MM.1S (cell line): ENCODE results near the gene RPTOR.
A peak's percentile ranks its signal among the peaks of the same experiment; 100 is the strongest.

ENCODE experiments used
- DNase-seq: peaks from one replicate; pipeline ENCODE4 v3.0.0-alpha.2; 2015
- H2AFZ ChIP-seq: fragments of 300-600 bp; sonication (generic); 2 replicates; pipeline ENCODE4 v1.6.0; 2016; ENCODE audit warnings: antibody characterized with exemption, low read length
- H3F3A ChIP-seq: fragments of 300-600 bp; sonication (generic); 2 replicates; pipeline ENCODE4 v1.6.1; 2016; ENCODE audit warnings: mild to moderate bottlenecking, antibody characterized with exemption, low read length, moderate library complexity, mixed read lengths; ENCODE audit not compliant: insufficient read depth
- H3K27ac ChIP-seq: fragments of 300-600 bp; sonication (generic); 2 replicates; pipeline ENCODE4 v1.5.1; 2016; ENCODE audit warnings: mild to moderate bottlenecking, low read length
- H3K27me3 ChIP-seq: fragments of 300-600 bp; sonication (generic); replicated peaks from 2 replicates; pipeline ENCODE4 v1.6.0; 2016; ENCODE audit warnings: low read length; ENCODE audit not compliant: insufficient read depth
- H3K36me3 ChIP-seq: fragments of 300-600 bp; sonication (generic); replicated peaks from 2 replicates; pipeline ENCODE4 v1.6.1; 2016; ENCODE audit warnings: mild to moderate bottlenecking, low read length, mixed read lengths; ENCODE audit not compliant: insufficient read depth
- H3K4me1 ChIP-seq: fragments of 300-600 bp; sonication (generic); 2 replicates; pipeline ENCODE4 v1.6.1; 2016; ENCODE audit warnings: low read length, mixed read lengths
- H3K4me2 ChIP-seq: fragments of 300-600 bp; sonication (generic); 2 replicates; pipeline ENCODE4 v1.6.0; 2016; ENCODE audit warnings: low read depth, low read length
- H3K4me3 ChIP-seq: fragments of 300-600 bp; sonication (generic); 2 replicates; pipeline ENCODE4 v1.5.1; 2016; ENCODE audit warnings: low read length, mixed read lengths
- H3K79me2 ChIP-seq: fragments of 300-600 bp; sonication (generic); 2 replicates; pipeline ENCODE4 v1.6.1; 2016; ENCODE audit warnings: mixed run types, low read length, mixed read lengths
- H3K9ac ChIP-seq: fragments of 300-600 bp; sonication (generic); 2 replicates; pipeline ENCODE4 v1.6.1; 2016; ENCODE audit warnings: low read length, mixed read lengths
- H3K9me2 ChIP-seq: fragments of 300-600 bp; sonication (generic); replicated peaks from 2 replicates; pipeline ENCODE4 v1.6.1; 2016; ENCODE audit warnings: mild to moderate bottlenecking, low read length, mixed read lengths; ENCODE audit not compliant: insufficient read depth
- H3K9me3 ChIP-seq: fragments of 300-600 bp; sonication (generic); replicated peaks from 2 replicates; pipeline ENCODE4 v1.6.1; 2016; ENCODE audit warnings: mild to moderate bottlenecking, low read length, mixed read lengths; ENCODE audit not compliant: insufficient read depth
- H4K20me1 ChIP-seq: fragments of 300-600 bp; sonication (generic); 2 replicates; pipeline ENCODE4 v1.6.1; 2016; ENCODE audit warnings: mild to moderate bottlenecking, low read length, moderate library complexity, mixed read lengths; ENCODE audit not compliant: insufficient read depth
- CTCF ChIP-seq: fragments of 300-600 bp; sonication (generic); IDR thresholded peaks from 2 replicates; pipeline ENCODE4 v1.5.1; 2016; ENCODE audit warnings: antibody characterized with exemption, low read length, mixed read lengths
- EZH2 ChIP-seq: fragments of 300-600 bp; sonication (generic); optimal IDR thresholded peaks from 2 replicates; pipeline ENCODE3; 2017; ENCODE audit warnings: low read depth, mild to moderate bottlenecking, antibody characterized with exemption, low read length, mixed read lengths
- EZH2phosphoT487 ChIP-seq: fragments of 300-600 bp; sonication (generic); IDR thresholded peaks from 2 replicates; pipeline ENCODE4 v1.6.1; 2018; ENCODE audit warnings: antibody characterized with exemption, low read length

The RPTOR gene

GRCh38 chr17:80510132-80510531 lies 34.5 kb upstream of the RPTOR start:
- Histone ChIP-seq H3K27me3 (peaks cover 95% of the 10 kb centered on the region), H3K9me2 (no peaks in the 10 kb centered on the region), H3K4me2 (no peak overlapping the region), H4K20me1 (no peaks in the 10 kb centered on the region), H3K27ac (no peak overlapping the region), H3K9me3 (no peaks in the 10 kb centered on the region), H3K4me3 (no peak overlapping the region), H3K79me2 (no peaks in the 10 kb centered on the region), H3F3A (no peaks in the 10 kb centered on the region), H3K4me1 (no peaks in the 10 kb centered on the region), H3K36me3 (no peaks in the 10 kb centered on the region), H2AFZ (no peak overlapping the region), H3K9ac (no peak overlapping the region)
- TF ChIP-seq EZH2 (no peak), EZH2phosphoT487 (no peak), CTCF (no peak)
- no peak for DNase-seq

- Histone ChIP-seq H3F3A (no peaks in the 10 kb centered on the region), H4K20me1 (no peaks in the 10 kb centered on the region), H3K27ac (no peak overlapping the region), H3K36me3 (no peaks in the 10 kb centered on the region), H2AFZ (no peak overlapping the region), H3K9me2 (no peaks in the 10 kb centered on the region), H3K79me2 (no peaks in the 10 kb centered on the region), H3K9me3 (no peaks in the 10 kb centered on the region), H3K9ac (no peak overlapping the region), H3K4me3 (no peak overlapping the region), H3K4me2 (no peak overlapping the region), H3K4me1 (no peaks in the 10 kb centered on the region), H3K27me3 (peaks cover 94% of the 10 kb centered on the region)
- TF ChIP-seq EZH2phosphoT487 (no peak), EZH2 (no peak), CTCF (no peak)
- DNase-seq, result no peak
These were observed 33.9 kb upstream of the RPTOR start for GRCh38 chr17:80510772-80511171.

- 0 out of 2 replicates have a peak, but pooled peaks have one; percentile 3 for TF ChIP-seq CTCF
- TF ChIP-seq EZH2phosphoT487, result no peak
- DNase-seq, result no peak
- H4K20me1 ChIP-seq, result no peaks in the 10 kb centered on the region
- no peaks in the 10 kb centered on the region for H3F3A ChIP-seq
- H3K79me2 ChIP-seq, result no peaks in the 10 kb centered on the region
- H3K27me3 ChIP-seq, result peaks cover 93% of the 10 kb centered on the region
- H3K4me2 ChIP-seq, result no peak overlapping the region
- no peak overlapping the region for H3K27ac ChIP-seq
- no peak overlapping the region for H3K9ac ChIP-seq
- no peaks in the 10 kb centered on the region for H3K4me1 ChIP-seq
- H3K36me3 ChIP-seq, result no peaks in the 10 kb centered on the region
- H2AFZ ChIP-seq, result no peak overlapping the region
- H3K9me3 ChIP-seq, result no peaks in the 10 kb centered on the region
- no peaks in the 10 kb centered on the region for H3K9me2 ChIP-seq
- H3K4me3 ChIP-seq, result no peak overlapping the region
These were observed 33.1 kb upstream of the RPTOR start for GRCh38 chr17:80511222-80512180.
